ENCODE results near the gene PLXNA4. TPM values are rescaled to one million over a fixed set of nuclear protein-coding genes. Genes with fewer than 3 reads are reported as not detected.

PLXNA4 gene
- polyA plus RNA-seq, 1 experiment, result 0.22 TPM

DNA sequence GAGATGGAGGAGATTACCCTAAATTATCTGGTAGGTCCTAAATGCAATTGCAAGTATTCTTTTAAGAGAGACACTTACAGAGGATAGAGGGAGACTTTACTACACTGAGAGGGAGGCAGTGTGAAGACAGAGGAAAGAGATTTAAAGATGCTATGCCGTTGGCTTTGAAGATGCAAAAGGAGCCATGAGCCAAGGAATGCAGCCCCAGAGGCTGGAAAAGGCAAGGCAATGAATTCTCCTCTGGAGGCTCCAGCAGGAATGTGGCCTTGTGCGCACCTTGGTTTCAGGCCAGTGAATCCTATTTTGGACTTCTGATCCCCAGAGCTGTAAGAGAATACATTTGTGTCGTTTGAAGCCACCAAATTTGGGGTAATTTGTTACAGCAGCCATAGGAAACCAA lies 118.6 kb downstream of the PLXNA4 start:
- TF ChIP-seq, protein P1, sequence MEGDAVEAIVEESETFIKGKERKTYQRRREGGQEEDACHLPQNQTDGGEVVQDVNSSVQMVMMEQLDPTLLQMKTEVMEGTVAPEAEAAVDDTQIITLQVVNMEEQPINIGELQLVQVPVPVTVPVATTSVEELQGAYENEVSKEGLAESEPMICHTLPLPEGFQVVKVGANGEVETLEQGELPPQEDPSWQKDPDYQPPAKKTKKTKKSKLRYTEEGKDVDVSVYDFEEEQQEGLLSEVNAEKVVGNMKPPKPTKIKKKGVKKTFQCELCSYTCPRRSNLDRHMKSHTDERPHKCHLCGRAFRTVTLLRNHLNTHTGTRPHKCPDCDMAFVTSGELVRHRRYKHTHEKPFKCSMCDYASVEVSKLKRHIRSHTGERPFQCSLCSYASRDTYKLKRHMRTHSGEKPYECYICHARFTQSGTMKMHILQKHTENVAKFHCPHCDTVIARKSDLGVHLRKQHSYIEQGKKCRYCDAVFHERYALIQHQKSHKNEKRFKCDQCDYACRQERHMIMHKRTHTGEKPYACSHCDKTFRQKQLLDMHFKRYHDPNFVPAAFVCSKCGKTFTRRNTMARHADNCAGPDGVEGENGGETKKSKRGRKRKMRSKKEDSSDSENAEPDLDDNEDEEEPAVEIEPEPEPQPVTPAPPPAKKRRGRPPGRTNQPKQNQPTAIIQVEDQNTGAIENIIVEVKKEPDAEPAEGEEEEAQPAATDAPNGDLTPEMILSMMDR (IDR thresholded peaks at IDR 0.05; ENCODE audit: insufficient read depth, low read depth, low read length), result no peak
- CTCF ChIA-PET, result no interaction called here
- POLR2A ChIA-PET, result no interaction called here
- no peak for DNase-seq (ENCODE audit: low read depth)
- H3K27me3 ChIP-seq (ENCODE audit: control insufficient read depth, insufficient read depth, low read length), result no peaks in the 10 kb centered on the region
- no peak overlapping the region for H3K4me3 ChIP-seq (ENCODE audit: low read depth, low read length)
- H3K36me3 ChIP-seq (ENCODE audit: control insufficient read depth, insufficient read depth, low read length), result no peaks in the 10 kb centered on the region

- H3K36me3 ChIP-seq (ENCODE audit: control insufficient read depth, insufficient read depth, low read length), result no peaks in the 10 kb centered on the region
- no peak for DNase-seq (ENCODE audit: low read depth)
- ChIA-PET POLR2A (interaction anchor here (0.5 kb wide), 1 partner anchor 87 kb away, joined by 3 read pairs; no protein-coding TSS in a partner anchor), CTCF (interaction anchor here (0.9 kb wide), 1 partner anchor 19 kb away, joined by 3 read pairs; no protein-coding TSS in a partner anchor)
- TF ChIP-seq, protein P1 (IDR thresholded peaks at IDR 0.05; ENCODE audit: insufficient read depth, low read depth, low read length), result no peak
- H3K27me3 ChIP-seq (ENCODE audit: control insufficient read depth, insufficient read depth, low read length), result no peaks in the 10 kb centered on the region
- no peak overlapping the region for H3K4me3 ChIP-seq (ENCODE audit: low read depth, low read length)
Measured at GRCh38 chr7:132456418-132456817, 119.9 kb downstream of the PLXNA4 start.

DNA sequence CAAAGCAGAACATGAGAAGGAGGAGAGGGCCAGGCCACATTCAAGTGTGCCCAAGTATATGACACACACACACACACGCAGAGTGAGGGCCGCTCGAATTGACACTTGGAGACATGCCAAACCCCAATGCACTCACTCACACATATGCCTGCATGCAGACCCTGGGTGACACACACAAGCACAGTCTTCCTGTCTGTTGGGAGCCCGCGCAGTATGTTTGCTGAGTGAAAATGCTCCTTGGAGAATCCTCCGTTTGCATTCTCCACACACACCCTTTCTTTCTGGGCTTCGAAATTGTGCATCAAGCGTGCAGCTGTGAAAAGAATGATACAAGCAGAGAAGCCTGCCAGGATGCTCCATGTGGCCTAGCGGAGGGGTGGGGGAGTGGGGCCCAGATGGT lies 120.9 kb downstream of the PLXNA4 start:
- ChIA-PET CTCF (no interaction called here), POLR2A (no interaction called here)
- Histone ChIP-seq H3K36me3 (ENCODE audit: control insufficient read depth, insufficient read depth, low read length) (no peaks in the 10 kb centered on the region), H3K27me3 (ENCODE audit: control insufficient read depth, insufficient read depth, low read length) (no peaks in the 10 kb centered on the region), H3K4me3 (ENCODE audit: low read depth, low read length) (no peak overlapping the region)
- no peak for DNase-seq (ENCODE audit: low read depth)
- TF ChIP-seq, protein P1 (IDR thresholded peaks at IDR 0.05; ENCODE audit: insufficient read depth, low read depth, low read length), result no peak

GRCh38 chr7:132453826-132454225 lies 122.4 kb downstream of the PLXNA4 start:
- Histone ChIP-seq H3K27me3 (ENCODE audit: control insufficient read depth, insufficient read depth, low read length) (no peaks in the 10 kb centered on the region), H3K4me3 (ENCODE audit: low read depth, low read length) (no peak overlapping the region), H3K36me3 (ENCODE audit: control insufficient read depth, insufficient read depth, low read length) (no peaks in the 10 kb centered on the region)
- ChIA-PET POLR2A (no interaction called here), CTCF (interaction anchor here (0.6 kb wide), 1 partner anchor 9 kb away, joined by 3 read pairs; no protein-coding TSS in a partner anchor)
- TF ChIP-seq, protein P1 (IDR thresholded peaks at IDR 0.05; ENCODE audit: insufficient read depth, low read depth, low read length), result no peak
- no peak for DNase-seq (ENCODE audit: low read depth)

DNA sequence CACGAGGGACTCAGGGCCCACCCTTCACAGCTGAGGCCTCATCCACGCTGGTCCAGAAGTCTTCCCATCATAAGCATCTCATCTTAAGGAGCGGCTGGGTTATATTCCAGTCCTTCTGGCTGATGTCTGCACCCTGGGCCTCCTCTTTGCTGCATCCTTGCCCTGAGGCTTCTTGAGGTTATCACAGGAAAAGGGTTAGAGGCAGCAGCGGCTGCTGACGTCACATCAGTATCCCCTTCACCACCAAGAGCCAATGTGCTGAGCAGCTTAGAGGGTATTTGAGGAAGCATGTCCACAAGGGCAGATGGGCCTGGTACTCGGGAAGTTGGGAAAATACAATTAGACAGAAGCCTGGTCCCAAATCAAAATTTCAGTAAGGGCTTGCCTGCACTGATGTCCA lies 125.1 kb downstream of the PLXNA4 start:
- POLR2A ChIA-PET, result no interaction called here
- Histone ChIP-seq H3K27me3 (ENCODE audit: control insufficient read depth, insufficient read depth, low read length) (no peaks in the 10 kb centered on the region), H3K4me3 (ENCODE audit: low read depth, low read length) (no peak overlapping the region), H3K36me3 (ENCODE audit: control insufficient read depth, insufficient read depth, low read length) (no peaks in the 10 kb centered on the region)
- TF ChIP-seq, protein P1 (IDR thresholded peaks at IDR 0.05; ENCODE audit: insufficient read depth, low read depth, low read length), result no peak
- no peak for DNase-seq (ENCODE audit: low read depth)
- CTCF ChIA-PET, result interaction anchor here (1.4 kb wide), 1 partner anchor 10 kb away, joined by 3 read pairs; no protein-coding TSS in a partner anchor
